Liver (tissue), 9 donors: Measurements from ENCODE around the gene LHFPL2. TPM values are rescaled to one million over a fixed set of nuclear protein-coding genes. Genes with fewer than 3 reads are reported as not detected.
"Not testable (repeated sequence)": the region's sequence is repeated elsewhere in the genome, so short reads cannot be mapped to it uniquely, and the experiment has no call there.

Experiments
- DNase-seq: peaks from one replicate; pipeline ENCODE4 v3.0.0-alpha.2; 2017; ENCODE audit warnings: low spot score
- H3K27ac ChIP-seq, 2 donors: one replicate each; pipeline ENCODE4 v1.7.0; 2013; ENCODE audit warnings: inconsistent platforms in 2 of 2, low read length in 2 of 2, control low read depth in 1 of 2, low read depth in 1 of 2, mild to moderate bottlenecking in 1 of 2
- H3K27me3 ChIP-seq, 4 donors: one replicate each; pipeline versions ENCODE4 v1.6.1 to v1.7.0; 2013; ENCODE audit warnings: low read length in 3 of 4, inconsistent platforms in 1 of 4, mild to moderate bottlenecking in 1 of 4, moderate library complexity in 1 of 4; ENCODE audit not compliant: control insufficient read depth in 4 of 4, insufficient read depth in 4 of 4
- H3K36me3 ChIP-seq, 4 donors: one replicate each; pipeline versions ENCODE4 v1.6.1 to v1.7.0; 2013; ENCODE audit warnings: low read length in 3 of 4, mild to moderate bottlenecking in 3 of 4, low read depth in 1 of 4, moderate library complexity in 1 of 4; ENCODE audit not compliant: control insufficient read depth in 4 of 4, insufficient read depth in 3 of 4
- H3K4me1 ChIP-seq, 4 donors: one replicate each; pipeline versions ENCODE4 v1.6.1 to v1.7.0; 2013; ENCODE audit warnings: low read length in 3 of 4, mild to moderate bottlenecking in 3 of 4, moderate library complexity in 1 of 4; ENCODE audit not compliant: control insufficient read depth in 4 of 4, insufficient read depth in 4 of 4
- H3K4me3 ChIP-seq, 3 donors: one replicate each; pipeline versions ENCODE4 v1.6.1 to v1.7.0; 2013; ENCODE audit warnings: low read length in 3 of 3, control low read depth in 1 of 3, low read depth in 1 of 3, mild to moderate bottlenecking in 1 of 3
- H3K9ac ChIP-seq, 2 donors: one replicate each; pipeline ENCODE4 v1.7.0; 2013; ENCODE audit warnings: low read length in 2 of 2, mild to moderate bottlenecking in 2 of 2, moderate library complexity in 2 of 2, control low read depth in 1 of 2, low read depth in 1 of 2
- H3K9me3 ChIP-seq, 4 donors: one replicate each; pipeline versions ENCODE4 v1.6.1 to v1.7.0; 2013; ENCODE audit warnings: low read length in 3 of 4; ENCODE audit not compliant: control insufficient read depth in 4 of 4
- ATF3 ChIP-seq: IDR thresholded peaks from 2 replicates; pipeline ENCODE4 v1.6.1; 2016; ENCODE audit warnings: antibody characterized with exemption
- CTCF ChIP-seq: fragments of 150-350 bp; IDR thresholded peaks from 2 replicates; pipeline ENCODE4 v1.5.1; 2017; ENCODE audit warnings: improper control_type of control experiment, low read depth, low read length; ENCODE audit not compliant: missing input control
- EGR1 ChIP-seq, 2 donors: IDR thresholded peaks; 2 replicates each; pipeline ENCODE4 v1.6.1; 2016 to 2018; ENCODE audit warnings: antibody characterized with exemption in 2 of 2, low read depth in 2 of 2
- FOXA1 ChIP-seq: IDR thresholded peaks from 2 replicates; pipeline ENCODE4 v1.6.1; 2016; ENCODE audit warnings: antibody characterized with exemption
- FOXA2 ChIP-seq: IDR thresholded peaks from 2 replicates; pipeline ENCODE4 v1.6.1; 2016; ENCODE audit warnings: antibody characterized with exemption
- HNF4G ChIP-seq: IDR thresholded peaks from 2 replicates; pipeline ENCODE4 v1.6.1; 2016; ENCODE audit warnings: antibody characterized with exemption
- MAX ChIP-seq: IDR thresholded peaks from 2 replicates; pipeline ENCODE4 v1.6.1; 2016; ENCODE audit warnings: antibody characterized with exemption
- NR2F2 ChIP-seq: IDR thresholded peaks from 2 replicates; pipeline ENCODE4 v1.6.1; 2016; ENCODE audit warnings: antibody characterized with exemption
- REST ChIP-seq: IDR thresholded peaks from 2 replicates; pipeline ENCODE4 v1.6.1; 2016; ENCODE audit warnings: antibody characterized with exemption, mild to moderate bottlenecking
- RXRA ChIP-seq, 2 donors: IDR thresholded peaks; 2 replicates each; pipeline ENCODE4 v1.6.1; 2017 to 2018; ENCODE audit warnings: antibody characterized with exemption in 2 of 2, mild to moderate bottlenecking in 1 of 2
- ZBTB33 ChIP-seq: IDR thresholded peaks from 2 replicates; pipeline ENCODE4 v1.6.1; 2016; ENCODE audit warnings: antibody characterized with exemption
- WGBS: extraction: QIAGEN DNeasy Blood & Tissue Kit; methylation state at CpG from one replicate; pipeline ENCODE4 v1.1.7; 2013; 5-methylcytosine and 5-hydroxymethylcytosine counted together
- polyA plus RNA-seq, 2 donors: library from polyadenylated mRNA; stranded (reverse) in 1 of 2; unstranded in 1 of 2; fragments of 200-250 nt in 1 of 2; fragments of >200 nt in 1 of 2; fragmentation: Nextera tagmentation in 1 of 2; extraction: Ambion mirVana in 1 of 2; gene quantifications; one replicate each; pipeline versions ENCODE4 v1.2.1 to v1.2.3, GENCODE V29; 2013 to 2015
- total RNA-seq, 2 donors: library from RNA; depleted of rRNA; stranded (reverse); fragments of >200 nt; gene quantifications; one replicate each; pipeline ENCODE4 v1.2.3, GENCODE V29; 2014
- donor health status: healthy.
- donor health status: healthy.
- donor health status: healthy.
- donor health status: healthy.
- donor health status: healthy.

LHFPL2 gene
- total and polyA plus RNA-seq, 4 donors: 1.6 to 9.4 (median 5.6) TPM

- no peak overlapping the region for H3K9ac ChIP-seq
- WGBS: 92% methylated on average over 5 of the region's 5 CpGs
- no peak for TF ChIP-seq EGR1 (IDR thresholded peaks at IDR 0.05; ENCODE audit: low read depth in 2 of 2)
- TF ChIP-seq NR2F2: no peak
- TF ChIP-seq REST: no peak
- TF ChIP-seq FOXA1: no peak
- TF ChIP-seq MAX: no peak
- TF ChIP-seq ATF3: no peak
- TF ChIP-seq FOXA2: no peak
- TF ChIP-seq RXRA (IDR thresholded peaks at IDR 0.05): no peak
- no peak for TF ChIP-seq ZBTB33
- TF ChIP-seq CTCF: no peak
- TF ChIP-seq HNF4G: no peak
- H3K27me3 ChIP-seq: no peaks in the 10 kb centered on the region
- H3K27ac ChIP-seq: no peak overlapping the region
- H3K4me3 ChIP-seq: no peak overlapping the region
- no peaks in the 10 kb centered on the region for H3K36me3 ChIP-seq
- H3K9me3 ChIP-seq: no peaks in the 10 kb centered on the region
- no peak for DNase-seq
- no peaks in the 10 kb centered on the region for H3K4me1 ChIP-seq
Observed at GRCh38 chr5:78667461-78668103, 19.0 kb upstream of the LHFPL2 start.

GRCh38 chr5:78666975-78667374 lies 18.4 kb upstream of the LHFPL2 start:
- DNase-seq, H3K36me3 ChIP-seq, H3K27me3 ChIP-seq, H3K4me1 ChIP-seq, H3K9me3 ChIP-seq, H3K9ac ChIP-seq, H3K4me3 ChIP-seq, H3K27ac ChIP-seq: not testable (repeated sequence)
- WGBS: 95% methylated on average over 1 of the region's 1 CpG
